HUES48 (cell line): Measurements from ENCODE around the gene ATP5F1C.

Experiments used
- H3K27ac ChIP-seq: one replicate; pipeline ENCODE4 v1.7.0; 2013; ENCODE audit warnings: low read depth, low read length, inconsistent platforms
- H3K27me3 ChIP-seq: 2 replicates; pipeline ENCODE4 v1.6.1; 2013; ENCODE audit warnings: mild to moderate bottlenecking, low read length; ENCODE audit not compliant: control insufficient read depth, insufficient read depth
- H3K36me3 ChIP-seq: 2 replicates; pipeline ENCODE4 v1.6.1; 2013; ENCODE audit warnings: low read length; ENCODE audit not compliant: control insufficient read depth, insufficient read depth
- H3K4me1 ChIP-seq: 2 replicates; pipeline ENCODE4 v1.6.1; 2013; ENCODE audit warnings: mild to moderate bottlenecking, low read length; ENCODE audit not compliant: control insufficient read depth, insufficient read depth
- H3K4me3 ChIP-seq: 2 replicates; pipeline ENCODE4 v1.5.1; 2013; ENCODE audit warnings: mild to moderate bottlenecking, low read depth, low read length
- H3K9ac ChIP-seq: 2 replicates; pipeline ENCODE4 v1.6.1; 2013; ENCODE audit warnings: mild to moderate bottlenecking, low read depth, low read length, moderate library complexity
- H3K9me3 ChIP-seq: 2 replicates; pipeline ENCODE4 v1.6.1; 2013; ENCODE audit warnings: low read length; ENCODE audit not compliant: control insufficient read depth, insufficient read depth

The ATP5F1C gene

DNA sequence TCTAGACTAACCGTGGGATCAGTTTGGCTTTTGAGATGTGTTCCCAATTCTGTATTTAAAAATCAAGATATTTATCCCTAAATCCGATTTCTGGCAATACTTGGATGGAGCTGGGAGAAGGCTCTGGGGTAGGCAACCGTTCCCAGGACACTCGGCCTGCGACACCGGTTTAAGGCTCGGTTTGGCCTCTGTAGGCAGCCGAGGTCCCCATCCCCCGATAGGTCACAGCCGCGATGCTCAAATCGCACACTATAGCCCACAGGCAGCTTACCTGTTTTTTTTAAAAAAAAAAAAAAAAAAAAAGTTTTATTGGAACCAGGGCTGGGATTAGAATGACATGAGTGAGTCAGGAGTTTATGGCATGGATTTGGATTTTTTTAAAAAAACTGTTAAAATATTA lies 29.6 kb downstream of the ATP5F1C start:
- Histone ChIP-seq H3K27me3 (no peaks in the 10 kb centered on the region; the same call in 1 of the 2 replicates), H3K4me1 (peaks cover 12% of the 10 kb centered on the region), H3K36me3 (peaks cover 8% of the 10 kb centered on the region; the same call in 1 of the 2 replicates), H3K4me3 (peak overlapping the region; percentile 95), H3K27ac (peak overlapping the region; percentile 40), H3K9ac (peak overlapping the region; percentile 69), H3K9me3 (no peaks in the 10 kb centered on the region)

GRCh38 chr10:7817984-7818294 lies 30.0 kb downstream of the ATP5F1C start:
- H3K27ac ChIP-seq, result peak overlapping the region; percentile 40
- peaks cover 8% of the 10 kb centered on the region; the same call in 1 of the 2 replicates for H3K36me3 ChIP-seq
- H3K4me3 ChIP-seq, result peak overlapping the region; percentile 95
- H3K4me1 ChIP-seq, result peaks cover 12% of the 10 kb centered on the region
- no peaks in the 10 kb centered on the region for H3K9me3 ChIP-seq
- H3K9ac ChIP-seq, result peak overlapping the region; percentile 69
- H3K27me3 ChIP-seq, result no peaks in the 10 kb centered on the region; the same call in 1 of the 2 replicates

GRCh38 chr10:7818295-7819120 lies 30.5 kb downstream of the ATP5F1C start, which contains the start of gene TAF3:
Gene TAF3, plus strand, starts transcription at chr10:7818505. Its CDS starts 205 bp downstream, at chr10:7818710.
- H3K4me3 ChIP-seq, result peak within 1 kb of the TSS; percentile 95
- H3K9ac ChIP-seq, result peak within 1 kb of the TSS; percentile 87
- H3K27ac ChIP-seq, result peak within 1 kb of the TSS; percentile 46
- H3K27me3 ChIP-seq, result no peaks in the 10 kb centered on the region; the same call in 1 of the 2 replicates
- peaks cover 12% of the 10 kb centered on the region for H3K4me1 ChIP-seq
- H3K9me3 ChIP-seq, result no peaks in the 10 kb centered on the region
- H3K36me3 ChIP-seq, result peaks cover 8% of the 10 kb centered on the region; the same call in 1 of the 2 replicates

GRCh38 chr10:7819121-7819460 lies 31.1 kb downstream of the ATP5F1C start:
- Histone ChIP-seq H3K4me1 (peaks cover 12% of the 10 kb centered on the region), H3K4me3 (peak overlapping the region; percentile 95), H3K9ac (peak overlapping the region; percentile 87; the same call in 1 of the 2 replicates), H3K9me3 (no peaks in the 10 kb centered on the region), H3K36me3 (peaks cover 11% of the 10 kb centered on the region), H3K27ac (no peak overlapping the region), H3K27me3 (no peaks in the 10 kb centered on the region; the same call in 1 of the 2 replicates)

GRCh38 chr10:7824251-7824650 lies 36.3 kb downstream of the ATP5F1C start:
- Histone ChIP-seq H3K9ac (no peak overlapping the region), H3K36me3 (peaks cover 31% of the 10 kb centered on the region), H3K4me1 (peaks cover 7% of the 10 kb centered on the region; the same call in 1 of the 2 replicates), H3K27me3 (no peaks in the 10 kb centered on the region), H3K4me3 (no peak overlapping the region), H3K27ac (no peak overlapping the region), H3K9me3 (no peaks in the 10 kb centered on the region)

DNA sequence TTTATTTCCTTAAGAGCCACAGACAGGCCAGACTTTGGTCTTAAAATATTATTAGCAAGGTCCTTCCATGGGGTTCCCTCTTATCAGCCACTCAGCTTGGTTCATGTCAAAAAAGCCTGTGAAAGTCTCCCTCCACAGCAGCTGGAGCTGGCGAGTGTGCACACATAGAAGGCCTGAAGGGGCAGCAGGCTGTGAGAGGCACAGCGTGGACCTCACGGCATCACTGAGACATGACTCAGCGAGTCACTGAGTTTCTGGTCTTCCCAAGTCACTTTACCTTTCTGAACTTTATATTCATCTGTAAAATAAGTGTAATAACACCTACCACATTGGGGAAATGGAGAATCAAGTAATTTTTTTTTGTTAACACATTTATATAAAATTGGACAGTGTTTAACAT lies 39.0 kb downstream of the ATP5F1C start:
- Histone ChIP-seq H3K9me3 (no peaks in the 10 kb centered on the region), H3K4me3 (no peak overlapping the region), H3K9ac (no peak overlapping the region), H3K36me3 (peaks cover 23% of the 10 kb centered on the region), H3K27ac (no peak overlapping the region), H3K4me1 (no peaks in the 10 kb centered on the region; the same call in 1 of the 2 replicates), H3K27me3 (no peaks in the 10 kb centered on the region)

DNA sequence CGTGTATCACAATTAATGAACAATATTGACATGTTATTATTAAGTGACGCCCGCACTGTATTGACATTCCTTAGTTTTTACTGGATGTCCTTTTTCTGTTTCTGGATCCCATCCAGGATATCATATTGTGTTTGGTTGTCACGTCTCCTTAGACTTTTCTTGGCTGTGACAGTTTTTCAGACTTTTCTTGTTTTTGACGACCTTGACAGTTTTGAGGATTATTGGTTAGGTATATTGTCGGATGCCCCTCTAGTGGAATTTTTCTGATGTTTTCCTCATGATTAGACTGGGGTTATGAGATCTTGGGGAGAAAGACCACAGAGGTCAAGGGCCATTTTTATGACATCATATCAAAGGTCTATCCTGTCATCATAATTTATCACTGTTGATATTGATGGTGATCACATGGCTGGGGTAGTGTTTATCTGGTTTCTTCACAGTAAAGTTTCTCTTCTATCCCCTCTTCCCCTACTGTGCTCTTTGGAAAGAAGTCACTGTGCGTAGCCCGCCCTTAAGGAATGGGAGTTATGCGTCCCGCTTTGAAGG lies 41.4 kb downstream of the ATP5F1C start:
- H3K36me3 ChIP-seq, result peaks cover 18% of the 10 kb centered on the region
- H3K9me3 ChIP-seq, result no peaks in the 10 kb centered on the region
- H3K27me3 ChIP-seq, result no peaks in the 10 kb centered on the region
- no peak overlapping the region for H3K4me3 ChIP-seq
- H3K4me1 ChIP-seq, result no peaks in the 10 kb centered on the region; the same call in 1 of the 2 replicates
- no peak overlapping the region for H3K9ac ChIP-seq
- no peak overlapping the region for H3K27ac ChIP-seq

DNA sequence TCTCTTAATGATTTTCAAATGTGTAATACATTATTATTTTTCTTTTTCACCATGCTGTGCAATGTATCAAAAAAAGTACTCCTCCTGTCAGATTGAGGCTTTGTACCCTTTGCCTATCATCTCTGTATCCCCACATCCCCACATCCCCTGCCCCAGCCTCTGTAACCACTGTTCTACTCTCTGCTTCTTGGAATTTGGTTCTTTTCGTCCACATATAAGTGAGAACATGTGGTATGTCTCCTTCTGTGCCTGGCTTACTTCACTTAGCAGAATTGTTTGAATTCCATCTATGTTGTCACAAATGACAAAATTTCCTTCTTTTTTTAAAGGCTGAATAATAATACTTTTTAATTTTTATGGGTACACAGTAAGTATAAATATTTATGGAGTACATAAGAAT lies 44.1 kb downstream of the ATP5F1C start:
- no peaks in the 10 kb centered on the region for H3K9me3 ChIP-seq
- H3K4me1 ChIP-seq, result no peaks in the 10 kb centered on the region; the same call in 1 of the 2 replicates
- H3K36me3 ChIP-seq, result 0 out of 2 replicates have a peak, but pooled peaks cover 2% of the 10 kb centered on the region
- no peak overlapping the region for H3K9ac ChIP-seq
- H3K27ac ChIP-seq, result no peak overlapping the region
- H3K27me3 ChIP-seq, result no peaks in the 10 kb centered on the region
- no peak overlapping the region for H3K4me3 ChIP-seq

GRCh38 chr10:7833210-7833609 lies 45.2 kb downstream of the ATP5F1C start:
- Histone ChIP-seq H3K4me3 (no peak overlapping the region), H3K4me1 (no peaks in the 10 kb centered on the region; the same call in 1 of the 2 replicates), H3K36me3 (0 out of 2 replicates have a peak, but pooled peaks cover 2% of the 10 kb centered on the region), H3K27ac (no peak overlapping the region), H3K27me3 (no peaks in the 10 kb centered on the region), H3K9ac (no peak overlapping the region), H3K9me3 (no peaks in the 10 kb centered on the region)

DNA sequence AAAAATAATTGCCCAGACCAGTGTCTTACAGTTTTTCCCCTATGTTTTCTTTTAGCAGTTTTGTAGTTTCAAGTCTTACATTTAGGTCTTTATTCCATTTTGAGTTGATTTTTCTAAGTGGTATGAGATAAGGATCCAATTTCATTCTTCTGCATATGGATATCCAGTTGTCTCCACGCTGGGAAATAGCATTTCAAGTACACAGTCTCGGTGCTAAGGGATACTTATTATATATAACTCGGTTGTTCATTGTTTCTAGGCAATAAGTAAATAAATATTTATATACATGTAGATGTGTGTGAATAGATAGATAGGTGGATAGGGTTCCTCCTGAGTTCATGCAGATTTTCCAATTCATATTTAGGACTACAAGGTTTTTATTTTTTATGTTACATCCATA lies 46.3 kb downstream of the ATP5F1C start:
- Histone ChIP-seq H3K4me3 (no peak overlapping the region), H3K4me1 (no peaks in the 10 kb centered on the region; the same call in 1 of the 2 replicates), H3K36me3 (0 out of 2 replicates have a peak, but pooled peaks cover 2% of the 10 kb centered on the region), H3K9ac (no peak overlapping the region), H3K27ac (no peak overlapping the region), H3K27me3 (no peaks in the 10 kb centered on the region), H3K9me3 (no peaks in the 10 kb centered on the region)

DNA sequence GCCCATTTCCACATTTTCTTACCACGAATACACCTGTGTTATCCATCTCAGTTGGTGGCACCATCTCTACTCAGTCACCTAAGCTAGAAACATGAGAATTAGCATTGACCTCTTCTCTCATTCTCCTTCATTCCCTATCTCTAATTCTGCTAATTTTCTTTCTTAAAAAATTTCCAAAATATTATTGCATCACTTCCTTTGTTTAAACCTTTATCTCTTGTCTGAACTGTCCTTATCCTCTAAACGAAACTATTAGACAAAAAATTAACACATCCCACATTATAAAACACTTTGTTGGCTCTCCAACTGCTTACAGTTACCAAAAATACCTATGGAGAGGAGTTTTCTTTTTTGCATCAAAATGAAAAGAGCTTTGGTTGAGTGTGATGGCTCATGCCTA lies 48.6 kb downstream of the ATP5F1C start:
- H3K27ac ChIP-seq, result no peak overlapping the region
- H3K36me3 ChIP-seq, result 0 out of 2 replicates have a peak, but pooled peaks cover 2% of the 10 kb centered on the region
- no peaks in the 10 kb centered on the region for H3K9me3 ChIP-seq
- no peak overlapping the region for H3K4me3 ChIP-seq
- no peaks in the 10 kb centered on the region for H3K4me1 ChIP-seq
- H3K27me3 ChIP-seq, result no peaks in the 10 kb centered on the region
- H3K9ac ChIP-seq, result no peak overlapping the region
